Caco-2 (cell line): ENCODE results near the gene FCN3. TPM values are rescaled to one million over a fixed set of nuclear protein-coding genes. Genes with fewer than 3 reads are reported as not detected.
A peak's percentile ranks its signal among the peaks of the same experiment; 100 is the strongest.

Experiments used
- BruUV-seq: library from RNA; stranded (reverse); fragments of 400-500 nt; replicated peaks from 2 replicates; lab custom pipeline; 2021; lab: Mats Ljungman, UMichigan
- CTCF ChIA-PET: fragments of 300-600 bp; sonication (Branson Sonifier 250); formaldehyde crosslinking; loops from one replicate; lab custom pipeline; 2022; ENCODE audit warnings: antibody characterized with exemption; lab: Charles Lee
- POLR2A ChIA-PET: fragments of 300-600 bp; sonication (Branson Sonifier 250); formaldehyde crosslinking; loops from one replicate; lab custom pipeline; 2022; ENCODE audit warnings: antibody characterized with exemption; lab: Charles Lee
- DNase-seq, 2 experiments: peaks; one replicate each; pipeline versions ENCODE4 v3.0.0 to v3.0.0-alpha.2; 2020 to 2022
- H3K27me3 ChIP-seq: replicated peaks from 2 replicates; pipeline ENCODE4 v1.6.0; 2011; ENCODE audit warnings: low read length; ENCODE audit not compliant: control insufficient read depth, insufficient read depth
- H3K36me3 ChIP-seq: 2 replicates; pipeline ENCODE4 v1.5.1; 2011; ENCODE audit warnings: low read length; ENCODE audit not compliant: control insufficient read depth, insufficient read depth
- H3K4me1 ChIP-seq: fragments of 250-450 bp; sonication (Bioruptor Pico); 2 replicates; pipeline ENCODE4 v1.5.1; 2020; ENCODE audit warnings: mild to moderate bottlenecking
- H3K4me3 ChIP-seq: 2 replicates; pipeline ENCODE4 v1.5.1; 2011; ENCODE audit warnings: low read depth, mild to moderate bottlenecking, control low read depth, low read length
- H3K9me3 ChIP-seq: fragments of 250-450 bp; sonication (Bioruptor Pico); 2 replicates; pipeline ENCODE4 v1.5.1; 2020; ENCODE audit warnings: mild to moderate bottlenecking, moderate library complexity
- H3K27ac Mint-ChIP-seq: one replicate; pipeline ENCODE4 v1.8.0; 2022; ENCODE audit warnings: mixed read lengths; ENCODE audit not compliant: unreplicated experiment
- H3K27me3 Mint-ChIP-seq: one replicate; pipeline ENCODE4 v1.8.0; 2022; ENCODE audit warnings: mixed read lengths; ENCODE audit not compliant: insufficient read depth, unreplicated experiment
- H3K36me3 Mint-ChIP-seq: one replicate; pipeline ENCODE4 v1.8.0; 2022; ENCODE audit warnings: mild to moderate bottlenecking, mixed read lengths; ENCODE audit not compliant: insufficient read depth, unreplicated experiment
- H3K4me1 Mint-ChIP-seq: one replicate; pipeline ENCODE4 v1.8.0; 2022; ENCODE audit warnings: low read depth, mixed read lengths; ENCODE audit not compliant: unreplicated experiment
- H3K4me3 Mint-ChIP-seq: one replicate; pipeline ENCODE4 v1.8.0; 2022; ENCODE audit warnings: mild to moderate bottlenecking, moderate library complexity, mixed read lengths; ENCODE audit not compliant: unreplicated experiment
- H3K9me3 Mint-ChIP-seq: one replicate; pipeline ENCODE4 v1.8.0; 2022; ENCODE audit warnings: mixed read lengths; ENCODE audit not compliant: unreplicated experiment
- intact Hi-C: fragments of 100-400 bp; cut with micrococcal nuclease; formaldehyde crosslinking; loops from one replicate; pipeline ENCODE4 v1.10.0; 2022; ENCODE audit not compliant: unreplicated experiment
- total RNA-seq: library from RNA; stranded (reverse); gene quantifications from 2 replicates; pipeline ENCODE4 v1.2.3, GENCODE V29; 2022
- TF ChIP-seq, protein P1 (sequence below), 2 experiments: fragments of 200-600 bp in 1 of 2; IDR thresholded peaks; 1 replicate in 1 of 2; 2 replicates in 1 of 2; pipeline versions ENCODE4 v1.5.1 to v1.8.0; 2011 to 2022; ENCODE audit warnings: antibody characterized with exemption in 1 of 2, control low read depth in 1 of 2, inconsistent platforms in 1 of 2, low read depth in 1 of 2, low read length in 1 of 2, mild to moderate bottlenecking in 1 of 2, moderate library complexity in 1 of 2; ENCODE audit not compliant: insufficient read depth in 1 of 2, severe bottlenecking in 1 of 2, unreplicated experiment in 1 of 2

FCN3 gene
- total RNA-seq, 1 experiment from 2014 or later: not detected

DNA sequence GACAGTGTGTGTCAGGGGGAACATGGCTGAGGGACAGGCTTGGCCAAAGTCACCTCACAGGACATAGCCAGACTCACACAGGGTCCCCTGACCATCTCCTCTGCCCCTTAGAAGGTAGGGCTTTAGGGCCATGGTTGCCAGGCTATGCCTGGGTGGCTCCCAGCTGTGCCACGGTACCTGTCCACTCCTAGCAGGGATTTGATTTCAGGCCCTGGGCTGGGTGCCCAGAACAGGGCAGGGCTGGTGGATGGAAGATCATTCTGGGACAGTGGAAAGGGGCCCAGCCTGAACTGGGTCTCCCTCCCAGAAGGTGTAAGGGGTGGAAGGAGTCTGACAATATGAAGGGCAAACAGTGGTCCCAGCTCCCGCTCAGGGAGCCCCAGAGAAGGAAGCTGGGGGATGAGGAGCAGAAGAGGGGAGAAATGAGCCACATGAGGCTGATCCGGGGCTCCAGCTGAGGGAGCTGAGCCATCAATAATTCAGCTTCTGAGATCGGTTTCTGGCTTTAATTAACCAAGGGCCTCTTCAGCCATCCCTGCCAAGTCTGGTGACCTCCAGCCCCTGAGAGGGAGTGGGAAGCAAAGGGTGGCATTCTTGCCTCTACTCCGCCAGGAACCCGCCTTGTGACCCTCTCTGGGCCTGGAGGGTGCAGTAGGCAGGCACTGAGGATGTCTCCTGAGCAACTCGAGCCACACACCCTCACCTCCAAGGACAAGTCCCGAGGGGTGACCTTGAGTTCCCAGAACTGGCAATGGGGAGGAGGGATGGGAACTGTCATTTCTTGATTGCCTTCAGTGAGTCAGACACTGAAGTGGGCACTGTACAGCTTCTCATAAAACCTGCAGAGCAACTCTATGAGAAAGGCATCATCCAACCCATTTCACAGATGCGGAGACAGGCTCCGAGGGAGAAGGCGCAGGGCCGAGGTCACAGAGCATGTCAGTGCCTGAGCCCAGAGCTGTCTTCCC is 6.4 kb upstream of the FCN3 start:
- TF ChIP-seq, protein P1, sequence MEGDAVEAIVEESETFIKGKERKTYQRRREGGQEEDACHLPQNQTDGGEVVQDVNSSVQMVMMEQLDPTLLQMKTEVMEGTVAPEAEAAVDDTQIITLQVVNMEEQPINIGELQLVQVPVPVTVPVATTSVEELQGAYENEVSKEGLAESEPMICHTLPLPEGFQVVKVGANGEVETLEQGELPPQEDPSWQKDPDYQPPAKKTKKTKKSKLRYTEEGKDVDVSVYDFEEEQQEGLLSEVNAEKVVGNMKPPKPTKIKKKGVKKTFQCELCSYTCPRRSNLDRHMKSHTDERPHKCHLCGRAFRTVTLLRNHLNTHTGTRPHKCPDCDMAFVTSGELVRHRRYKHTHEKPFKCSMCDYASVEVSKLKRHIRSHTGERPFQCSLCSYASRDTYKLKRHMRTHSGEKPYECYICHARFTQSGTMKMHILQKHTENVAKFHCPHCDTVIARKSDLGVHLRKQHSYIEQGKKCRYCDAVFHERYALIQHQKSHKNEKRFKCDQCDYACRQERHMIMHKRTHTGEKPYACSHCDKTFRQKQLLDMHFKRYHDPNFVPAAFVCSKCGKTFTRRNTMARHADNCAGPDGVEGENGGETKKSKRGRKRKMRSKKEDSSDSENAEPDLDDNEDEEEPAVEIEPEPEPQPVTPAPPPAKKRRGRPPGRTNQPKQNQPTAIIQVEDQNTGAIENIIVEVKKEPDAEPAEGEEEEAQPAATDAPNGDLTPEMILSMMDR (IDR thresholded peaks at IDR 0.05; ENCODE audit: insufficient read depth in 1 of 2, low read depth in 1 of 2, low read length in 1 of 2, severe bottlenecking in 1 of 2, unreplicated experiment in 1 of 2): no peak
- Mint-ChIP-seq H3K4me1 (no peaks in the 10 kb centered on the region), H3K9me3 (no peaks in the 10 kb centered on the region), H3K36me3 (no peaks in the 10 kb centered on the region), H3K27ac (peak overlapping the region; percentile 7), H3K4me3 (no peak overlapping the region), H3K27me3 (no peaks in the 10 kb centered on the region)
- intact Hi-C loops: no loop called here
- DNase-seq: no peak
- no TSS peak for BruUV-seq
- POLR2A ChIA-PET: no interaction called here
- no peaks in the 10 kb centered on the region for H3K36me3 ChIP-seq
- no peaks in the 10 kb centered on the region for H3K9me3 ChIP-seq
- CTCF ChIA-PET: interaction anchor here (0.6 to 1.1 kb wide), 2 partner anchors 14 to 85 kb away, joined by 3 read pairs; no protein-coding TSS in a partner anchor
- H3K27me3 ChIP-seq: no peaks in the 10 kb centered on the region
- H3K4me1 ChIP-seq: no peaks in the 10 kb centered on the region
- H3K4me3 ChIP-seq: no peak overlapping the region

DNA sequence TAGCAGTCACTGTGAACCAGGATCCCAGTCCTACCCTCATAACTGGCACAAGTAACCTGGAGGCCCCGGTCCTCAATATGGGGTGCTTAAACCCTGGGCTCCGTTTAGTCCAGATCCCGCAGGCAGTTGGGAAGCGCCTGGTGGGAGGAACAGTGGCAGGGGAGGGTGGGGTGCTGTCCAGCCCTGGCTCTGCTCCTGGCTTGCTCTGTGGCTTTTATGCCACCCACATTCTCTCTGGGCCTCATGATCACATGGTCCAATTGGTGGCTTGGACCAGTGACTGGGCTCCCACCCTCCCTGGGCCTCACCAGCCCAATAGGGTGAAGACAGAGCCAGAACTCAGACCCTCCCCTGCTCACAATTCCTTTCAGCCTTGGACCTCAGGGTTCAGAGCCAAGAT is 5.6 kb upstream of the FCN3 start:
- ChIA-PET CTCF (interaction anchor here (0.6 kb wide), 1 partner anchor 15 kb away, joined by 4 read pairs; no protein-coding TSS in a partner anchor), POLR2A (no interaction called here)
- H3K9me3 Mint-ChIP-seq: no peaks in the 10 kb centered on the region
- H3K4me1 Mint-ChIP-seq: no peaks in the 10 kb centered on the region
- Histone ChIP-seq H3K36me3 (no peaks in the 10 kb centered on the region), H3K27me3 (no peaks in the 10 kb centered on the region), H3K4me3 (no peak overlapping the region), H3K9me3 (no peaks in the 10 kb centered on the region), H3K4me1 (no peaks in the 10 kb centered on the region)
- TF ChIP-seq, protein P1 (IDR thresholded peaks at IDR 0.05; ENCODE audit: insufficient read depth in 1 of 2, low read depth in 1 of 2, low read length in 1 of 2, severe bottlenecking in 1 of 2, unreplicated experiment in 1 of 2): no peak
- no peak overlapping the region for H3K27ac Mint-ChIP-seq
- BruUV-seq: no TSS peak
- intact Hi-C loops: no loop called here
- no peak overlapping the region for H3K4me3 Mint-ChIP-seq
- no peaks in the 10 kb centered on the region for H3K27me3 Mint-ChIP-seq
- H3K36me3 Mint-ChIP-seq: no peaks in the 10 kb centered on the region
- no peak for DNase-seq

DNA sequence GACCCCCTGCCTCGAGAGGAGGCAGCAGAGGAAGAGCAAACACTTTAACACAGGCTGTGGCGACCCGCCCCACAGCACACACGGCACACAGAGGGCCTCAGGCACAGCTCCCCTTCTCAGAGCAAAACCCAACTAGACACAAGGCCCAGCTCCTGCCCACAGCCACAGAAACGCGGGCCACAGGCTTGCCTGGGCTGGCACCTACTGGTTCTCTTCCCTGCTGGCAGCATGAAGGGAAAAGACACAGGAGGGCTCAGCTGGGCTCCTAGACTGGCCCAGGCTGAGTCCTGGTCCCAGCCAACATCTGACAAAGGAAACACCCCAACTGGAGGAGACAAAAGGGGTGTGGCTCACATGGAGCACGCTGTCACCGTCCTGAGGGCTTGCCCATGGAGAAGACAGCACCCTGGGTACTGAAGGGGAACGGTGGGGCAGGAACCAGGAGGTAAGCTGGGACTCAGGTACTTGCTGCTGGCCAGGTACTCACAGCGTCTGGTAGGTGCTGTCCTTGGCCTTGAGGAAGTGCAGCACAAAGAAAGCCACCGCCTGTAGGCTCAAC is 5.0 kb upstream of the FCN3 start:
- TF ChIP-seq, protein P1 (IDR thresholded peaks at IDR 0.05; ENCODE audit: insufficient read depth in 1 of 2, low read depth in 1 of 2, low read length in 1 of 2, severe bottlenecking in 1 of 2, unreplicated experiment in 1 of 2): no peak
- H3K4me3 ChIP-seq: no peak overlapping the region
- Mint-ChIP-seq H3K36me3 (no peaks in the 10 kb centered on the region), H3K4me1 (no peaks in the 10 kb centered on the region), H3K4me3 (no peak overlapping the region), H3K9me3 (no peaks in the 10 kb centered on the region), H3K27ac (no peak overlapping the region), H3K27me3 (no peaks in the 10 kb centered on the region)
- ChIA-PET CTCF (interaction anchor here (0.6 kb wide), 1 partner anchor 14 kb away, joined by 4 read pairs; no protein-coding TSS in a partner anchor), POLR2A (no interaction called here)
- intact Hi-C loops: no loop called here
- no peaks in the 10 kb centered on the region for H3K4me1 ChIP-seq
- H3K36me3 ChIP-seq: no peaks in the 10 kb centered on the region
- H3K27me3 ChIP-seq: no peaks in the 10 kb centered on the region
- no peak for DNase-seq
- H3K9me3 ChIP-seq: no peaks in the 10 kb centered on the region
- BruUV-seq: no TSS peak
